Measurements from ENCODE around the gene DNAJC16. TPM values are rescaled to one million over a fixed set of nuclear protein-coding genes. Genes with fewer than 3 reads are reported as not detected.

The DNAJC16 gene
- total and polyA plus RNA-seq, 2 of the 13 experiments (the other 11 are each of a cell fraction or from before 2014, with no cell fraction given), result 11.4 to 15.4 TPM

DNA sequence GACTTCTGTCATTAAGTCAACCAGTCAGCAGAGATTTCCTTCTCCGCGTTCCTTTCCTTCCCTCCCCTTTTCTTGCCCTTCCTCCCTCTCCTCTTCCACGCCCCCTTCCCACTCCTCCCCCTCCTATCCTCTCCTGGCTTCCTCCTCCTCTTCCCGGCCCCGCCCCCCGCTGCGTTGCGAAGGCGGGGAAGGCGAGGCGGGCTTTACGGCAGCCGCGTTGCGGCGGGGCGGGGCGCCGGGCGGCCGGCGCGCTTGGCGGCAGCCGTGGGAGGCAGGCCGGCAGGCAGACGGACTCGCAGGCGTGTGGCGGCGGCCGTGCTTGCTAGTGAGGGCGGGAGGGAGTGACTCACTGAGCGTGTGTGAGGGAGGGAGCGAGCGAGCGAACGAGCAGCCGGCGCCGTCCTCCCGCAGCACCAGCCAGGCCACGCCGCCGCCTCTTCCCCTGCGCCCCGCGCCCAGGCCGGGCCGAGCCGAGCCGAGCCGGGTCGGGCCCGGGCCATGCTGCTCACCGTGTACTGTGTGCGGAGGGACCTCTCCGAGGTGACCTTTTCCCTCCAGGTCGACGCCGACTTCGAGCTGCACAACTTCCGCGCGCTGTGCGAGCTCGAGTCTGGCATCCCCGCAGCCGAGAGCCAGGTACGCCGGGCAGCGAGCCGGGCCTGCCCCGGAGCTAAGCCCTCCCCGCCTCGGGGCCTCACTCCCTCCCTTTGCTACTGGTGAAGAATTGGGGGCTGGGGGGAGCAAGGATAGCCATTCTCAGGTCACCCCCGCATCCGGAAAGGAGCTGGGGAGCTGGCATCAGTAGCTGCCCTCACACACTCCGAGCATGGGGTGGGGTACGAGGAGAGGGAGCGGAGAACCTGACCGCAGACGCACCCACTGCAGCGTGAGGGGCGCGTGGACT is 90.8 kb downstream of the DNAJC16 start, which contains the start of gene DDI2 (continued):
- TF ChIP-seq, protein P1, sequence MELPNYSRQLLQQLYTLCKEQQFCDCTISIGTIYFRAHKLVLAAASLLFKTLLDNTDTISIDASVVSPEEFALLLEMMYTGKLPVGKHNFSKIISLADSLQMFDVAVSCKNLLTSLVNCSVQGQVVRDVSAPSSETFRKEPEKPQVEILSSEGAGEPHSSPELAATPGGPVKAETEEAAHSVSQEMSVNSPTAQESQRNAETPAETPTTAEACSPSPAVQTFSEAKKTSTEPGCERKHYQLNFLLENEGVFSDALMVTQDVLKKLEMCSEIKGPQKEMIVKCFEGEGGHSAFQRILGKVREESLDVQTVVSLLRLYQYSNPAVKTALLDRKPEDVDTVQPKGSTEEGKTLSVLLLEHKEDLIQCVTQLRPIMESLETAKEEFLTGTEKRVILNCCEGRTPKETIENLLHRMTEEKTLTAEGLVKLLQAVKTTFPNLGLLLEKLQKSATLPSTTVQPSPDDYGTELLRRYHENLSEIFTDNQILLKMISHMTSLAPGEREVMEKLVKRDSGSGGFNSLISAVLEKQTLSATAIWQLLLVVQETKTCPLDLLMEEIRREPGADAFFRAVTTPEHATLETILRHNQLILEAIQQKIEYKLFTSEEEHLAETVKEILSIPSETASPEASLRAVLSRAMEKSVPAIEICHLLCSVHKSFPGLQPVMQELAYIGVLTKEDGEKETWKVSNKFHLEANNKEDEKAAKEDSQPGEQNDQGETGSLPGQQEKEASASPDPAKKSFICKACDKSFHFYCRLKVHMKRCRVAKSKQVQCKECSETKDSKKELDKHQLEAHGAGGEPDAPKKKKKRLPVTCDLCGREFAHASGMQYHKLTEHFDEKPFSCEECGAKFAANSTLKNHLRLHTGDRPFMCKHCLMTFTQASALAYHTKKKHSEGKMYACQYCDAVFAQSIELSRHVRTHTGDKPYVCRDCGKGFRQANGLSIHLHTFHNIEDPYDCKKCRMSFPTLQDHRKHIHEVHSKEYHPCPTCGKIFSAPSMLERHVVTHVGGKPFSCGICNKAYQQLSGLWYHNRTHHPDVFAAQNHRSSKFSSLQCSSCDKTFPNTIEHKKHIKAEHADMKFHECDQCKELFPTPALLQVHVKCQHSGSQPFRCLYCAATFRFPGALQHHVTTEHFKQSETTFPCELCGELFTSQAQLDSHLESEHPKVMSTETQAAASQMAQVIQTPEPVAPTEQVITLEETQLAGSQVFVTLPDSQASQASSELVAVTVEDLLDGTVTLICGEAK (IDR thresholded peaks at IDR 0.05), result no peak
- TF ChIP-seq, protein P1 (CRISPR knock-in tag; IDR thresholded peaks at IDR 0.05), result peak; percentile 57; the same call in 1 of the 2 replicates
- peak; percentile 35; the same call in 1 of the 2 replicates for TF ChIP-seq HDAC2 (CRISPR knock-in tag; IDR thresholded peaks at IDR 0.05)
- TF ChIP-seq ZBTB21 (CRISPR knock-in tag; IDR thresholded peaks at IDR 0.05), result no peak
- peak; percentile 95 for TF ChIP-seq ZNF446 (CRISPR knock-in tag; IDR thresholded peaks at IDR 0.05)
- TF ChIP-seq ZNF225 (CRISPR knock-in tag; IDR thresholded peaks at IDR 0.05), result peak; percentile 76; the same call in 1 of the 2 replicates
- peak; percentile 29; the same call in 1 of the 2 replicates for TF ChIP-seq CEBPB (IDR thresholded peaks at IDR 0.05; ENCODE audit: borderline replicate concordance, low read depth, low read length)
- TF ChIP-seq NCOA1 (CRISPR knock-in tag; IDR thresholded peaks at IDR 0.05), result no peak
- peak; percentile 49; the same call in 1 of the 2 replicates for TF ChIP-seq ZNF747 (CRISPR knock-in tag; IDR thresholded peaks at IDR 0.05; ENCODE audit: borderline replicate concordance)
- TF ChIP-seq, protein P2, sequence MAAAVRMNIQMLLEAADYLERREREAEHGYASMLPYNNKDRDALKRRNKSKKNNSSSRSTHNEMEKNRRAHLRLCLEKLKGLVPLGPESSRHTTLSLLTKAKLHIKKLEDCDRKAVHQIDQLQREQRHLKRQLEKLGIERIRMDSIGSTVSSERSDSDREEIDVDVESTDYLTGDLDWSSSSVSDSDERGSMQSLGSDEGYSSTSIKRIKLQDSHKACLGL (CRISPR knock-in tag; IDR thresholded peaks at IDR 0.05), result peak; percentile 49; the same call in 1 of the 2 replicates
- TF ChIP-seq MTA3 (CRISPR knock-in tag; IDR thresholded peaks at IDR 0.05), result no peak
- TF ChIP-seq, protein P3, sequence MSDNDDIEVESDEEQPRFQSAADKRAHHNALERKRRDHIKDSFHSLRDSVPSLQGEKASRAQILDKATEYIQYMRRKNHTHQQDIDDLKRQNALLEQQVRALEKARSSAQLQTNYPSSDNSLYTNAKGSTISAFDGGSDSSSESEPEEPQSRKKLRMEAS (IDR thresholded peaks at IDR 0.05), result peak; percentile 66; the same call in 1 of the 2 replicates

Measured in HepG2 (cell line).